H1 (cell line): Measurements from ENCODE around the gene SNAP47. TPM values are rescaled to one million over a fixed set of nuclear protein-coding genes. Genes with fewer than 3 reads are reported as not detected.

ENCODE experiments used
- CTCF ChIA-PET: fragments of 300-600 bp; sonication (Branson Sonifier 250); formaldehyde crosslinking; loops from one replicate; lab custom pipeline; 2021; ENCODE audit not compliant: partially characterized antibody; lab: Charles Lee
- POLR2A ChIA-PET: fragments of 300-600 bp; sonication (Branson Sonifier 250); formaldehyde crosslinking; loops from one replicate; lab custom pipeline; 2021; ENCODE audit warnings: inconsistent platforms; ENCODE audit not compliant: partially characterized antibody; lab: Charles Lee
- DNase-seq, 2 experiments: peaks; one replicate each; pipeline versions ENCODE4 v3.0.0 to v3.0.0-alpha.2; 2010 to 2022; ENCODE audit warnings: low spot score in 2 of 2, low read depth in 1 of 2, mixed read lengths in 1 of 2
- FAIRE-seq: peaks from 2 replicates; lab custom pipeline; 2011; peaks lifted over from hg19 to GRCh38; lab: Jason Lieb, UNC
- H2AFZ ChIP-seq: 2 replicates; pipeline ENCODE4 v1.8.1; 2012; ENCODE audit warnings: low read length, inconsistent platforms
- H2AK5ac ChIP-seq: 2 replicates; pipeline ENCODE4 v1.6.1; 2013; ENCODE audit warnings: low read depth, low read length
- H2BK120ac ChIP-seq: replicated peaks from 2 replicates; pipeline ENCODE3; 2013; ENCODE audit warnings: low read depth, low read length, inconsistent platforms
- H2BK12ac ChIP-seq: 2 replicates; pipeline ENCODE4 v1.6.1; 2013; ENCODE audit warnings: low read depth, low read length
- H2BK15ac ChIP-seq: 2 replicates; pipeline ENCODE4 v1.6.1; 2013; ENCODE audit warnings: low read length
- H2BK20ac ChIP-seq: 2 replicates; pipeline ENCODE4 v1.6.1; 2013; ENCODE audit warnings: low read length
- H2BK5ac ChIP-seq: 2 replicates; pipeline ENCODE4 v1.6.1; 2013; ENCODE audit warnings: low read depth, low read length
- H3K14ac ChIP-seq: 2 replicates; pipeline ENCODE4 v1.6.1; 2013; ENCODE audit warnings: inconsistent platforms; ENCODE audit not compliant: insufficient read length
- H3K18ac ChIP-seq: 2 replicates; pipeline ENCODE4 v1.6.1; 2013; ENCODE audit warnings: low read length; ENCODE audit errors: extremely low read depth
- H3K23ac ChIP-seq: 2 replicates; pipeline ENCODE4 v1.6.1; 2013; ENCODE audit warnings: inconsistent platforms; ENCODE audit not compliant: insufficient read length
- H3K23me2 ChIP-seq: 2 replicates; pipeline ENCODE4 v1.6.1; 2013; ENCODE audit warnings: low read depth, low read length
- H3K27ac ChIP-seq: 2 replicates; pipeline ENCODE4 v1.6.1; 2011; ENCODE audit warnings: low read depth, low read length, inconsistent platforms
- H3K27me3 ChIP-seq, 4 experiments: replicated peaks in 1 of 4; 1 replicate in 1 of 4; 2 replicates in 3 of 4; pipeline versions ENCODE4 v1.6.1 to v1.8.1; 2011 to 2013; ENCODE audit warnings: low read length in 3 of 4, mild to moderate bottlenecking in 3 of 4, inconsistent platforms in 2 of 4, mixed read lengths in 2 of 4, moderate library complexity in 1 of 4; ENCODE audit not compliant: control insufficient read depth in 3 of 4, insufficient read depth in 3 of 4; ENCODE audit errors: extremely low read depth in 1 of 4
- H3K36me3 ChIP-seq, 4 experiments: 2 replicates each; pipeline versions ENCODE4 v1.6.1 to v1.8.1; 2011 to 2013; ENCODE audit warnings: mild to moderate bottlenecking in 4 of 4, low read length in 3 of 4, moderate library complexity in 2 of 4, control low read depth in 1 of 4, inconsistent platforms in 1 of 4; ENCODE audit not compliant: insufficient read depth in 4 of 4, control insufficient read depth in 2 of 4
- H3K4ac ChIP-seq: replicated peaks from 2 replicates; pipeline ENCODE3; 2013; ENCODE audit warnings: low read length, low read depth, mixed read lengths, inconsistent platforms; ENCODE audit not compliant: insufficient read length
- H3K4me1 ChIP-seq, 4 experiments: replicated peaks in 1 of 4; 1 replicate in 1 of 4; 2 replicates in 3 of 4; pipeline versions ENCODE4 v1.6.1 to v1.8.1; 2011 to 2013; ENCODE audit warnings: low read length in 3 of 4, inconsistent platforms in 2 of 4, mixed read lengths in 1 of 4; ENCODE audit not compliant: insufficient read depth in 4 of 4, control insufficient read depth in 3 of 4
- H3K4me2 ChIP-seq, 2 experiments: 2 replicates each; pipeline versions ENCODE4 v1.6.1 to v1.8.1; 2011 to 2013; ENCODE audit warnings: low read depth in 2 of 2, low read length in 2 of 2, control low read depth in 1 of 2, inconsistent platforms in 1 of 2, mild to moderate bottlenecking in 1 of 2; ENCODE audit not compliant: insufficient read depth in 1 of 2
- H3K4me3 ChIP-seq, 4 experiments: fragments of 200-600, 300-600 bp in 1 of 4; sonication (generic), shearing (Covaris generic), sonication (Bioruptor Twin) in 1 of 4; 2 replicates each; pipeline versions ENCODE4 v1.5.1 to v1.8.1; 2011 to 2016; ENCODE audit warnings: low read length in 4 of 4, low read depth in 3 of 4, control low read depth in 2 of 4, inconsistent platforms in 2 of 4, mild to moderate bottlenecking in 2 of 4, mixed read lengths in 1 of 4, moderate library complexity in 1 of 4; ENCODE audit not compliant: insufficient read depth in 2 of 4; ENCODE audit errors: extremely low read depth in 1 of 4
- H3K56ac ChIP-seq: replicated peaks from 2 replicates; pipeline ENCODE3; 2013; ENCODE audit warnings: low read depth, mild to moderate bottlenecking, mixed read lengths, low read length, inconsistent platforms; ENCODE audit not compliant: insufficient read length
- H3K79me1 ChIP-seq: 2 replicates; pipeline ENCODE4 v1.6.1; 2013; ENCODE audit warnings: low read depth, low read length, control low read depth
- H3K79me2 ChIP-seq, 2 experiments: 2 replicates each; pipeline versions ENCODE4 v1.6.1 to v1.8.1; 2012 to 2013; ENCODE audit warnings: low read length in 2 of 2, mild to moderate bottlenecking in 2 of 2, inconsistent platforms in 1 of 2; ENCODE audit not compliant: insufficient read depth in 2 of 2, control insufficient read depth in 1 of 2
- H3K9ac ChIP-seq, 4 experiments: replicated peaks in 1 of 4; 1 replicate in 1 of 4; 2 replicates in 3 of 4; pipeline versions ENCODE4 v1.6.1 to v1.8.1; 2011 to 2013; ENCODE audit warnings: low read depth in 3 of 4, low read length in 3 of 4, control low read depth in 2 of 4, mild to moderate bottlenecking in 2 of 4, moderate library complexity in 2 of 4, inconsistent platforms in 1 of 4; ENCODE audit errors: extremely low read depth in 1 of 4
- H3K9me3 ChIP-seq, 2 experiments: 2 replicates each; pipeline versions ENCODE4 v1.6.1 to v1.8.1; 2012 to 2013; ENCODE audit warnings: mild to moderate bottlenecking in 2 of 2, moderate library complexity in 2 of 2, control low read depth in 1 of 2, inconsistent platforms in 1 of 2, low read depth in 1 of 2, low read length in 1 of 2, mixed read lengths in 1 of 2; ENCODE audit not compliant: insufficient read depth in 2 of 2
- H4K20me1 ChIP-seq, 2 experiments: replicated peaks in 1 of 2; 2 replicates each; pipeline versions ENCODE3 to v1.8.1; 2011 to 2013; ENCODE audit warnings: inconsistent platforms in 2 of 2, low read length in 2 of 2, mild to moderate bottlenecking in 1 of 2; ENCODE audit not compliant: insufficient read depth in 2 of 2, control insufficient read depth in 1 of 2
- H4K5ac ChIP-seq: 2 replicates; pipeline ENCODE4 v1.6.1; 2013; ENCODE audit warnings: low read length, low read depth, mixed read lengths, inconsistent platforms; ENCODE audit not compliant: insufficient read length
- H4K8ac ChIP-seq: 2 replicates; pipeline ENCODE4 v1.8.0; 2013; ENCODE audit warnings: mild to moderate bottlenecking, moderate library complexity, low read length, inconsistent platforms; ENCODE audit not compliant: insufficient read depth; ENCODE audit errors: extremely low read depth
- H4K91ac ChIP-seq: replicated peaks from 2 replicates; pipeline ENCODE3; 2013; ENCODE audit warnings: low read length, mixed read lengths, inconsistent platforms; ENCODE audit not compliant: insufficient read length
- EP300 ChIP-seq, 2 experiments: IDR thresholded peaks; 1 replicate in 1 of 2; 2 replicates in 1 of 2; pipeline ENCODE4 v1.6.1; 2011 to 2012; ENCODE audit warnings: low read depth in 2 of 2, low read length in 2 of 2, mild to moderate bottlenecking in 2 of 2, borderline replicate concordance in 1 of 2, inconsistent platforms in 1 of 2, moderate library complexity in 1 of 2
- TAF1 ChIP-seq: IDR thresholded peaks from 2 replicates; pipeline ENCODE4 v1.6.1; 2011; ENCODE audit warnings: mild to moderate bottlenecking, low read depth, low read length
- WGBS, 2 experiments: shearing (Covaris generic) in 1 of 2; methylation state at CpG; one replicate each; pipeline versions ENCODE4 v1.1.6 to v1.1.7; 2013 to 2015; ENCODE audit warnings: low lambda C conversion rate in 2 of 2, mixed read lengths in 2 of 2, inconsistent platforms in 1 of 2, low coverage in 1 of 2, missing lambda C conversion rate in 1 of 2; ENCODE audit not compliant: insufficient replicate concordance in 2 of 2, insufficient coverage in 1 of 2, insufficient read length in 1 of 2; ENCODE audit errors: extremely low coverage in 1 of 2, missing lambda C conversion rate in 1 of 2; 5-methylcytosine and 5-hydroxymethylcytosine counted together
- polyA plus RNA-seq, 7 experiments: library from polyadenylated mRNA; depleted of rRNA in 3 of 7; stranded (reverse) in 5 of 7; unstranded in 2 of 7; fragments of >200 nt in 5 of 7; fragments of 200-250 nt in 2 of 7; gene quantifications; 1 replicate in 5 of 7; 2 replicates in 1 of 7; 4 replicates in 1 of 7; pipeline versions ENCODE4 v1.2.1 to v1.2.3, GENCODE V29; 2011 to 2013; ENCODE audit warnings: missing spikeins in 2 of 7, mixed read lengths in 2 of 7
- total RNA-seq: library from RNA; stranded (reverse); fragmentation: NEBNext Ultra II Directional; extraction: Animal tissue kit (Norgen Biotek cat#: 25700); gene quantifications from 2 replicates; pipeline ENCODE4 v1.2.1, GENCODE V29; 2021

SNAP47 gene
- total and polyA plus RNA-seq, 2 of the 8 experiments (the other 6 are each of a cell fraction or from before 2014, with no cell fraction given) = 37.6 to 42.2 TPM

GRCh38 chr1:227709451-227709850, 25.8 kb upstream of the SNAP47 start:
- Histone ChIP-seq H3K4ac (no peak overlapping the region), H3K4me1 (no peaks in the 10 kb centered on the region), H3K4me3 (no peak overlapping the region), H3K9ac (no peak overlapping the region), H3K18ac (no peak overlapping the region), H4K91ac (no peak overlapping the region), H2BK120ac (no peak overlapping the region), H2AFZ (no peak overlapping the region), H3K27me3 (no peaks in the 10 kb centered on the region), H4K20me1 (no peaks in the 10 kb centered on the region), H2BK12ac (no peak overlapping the region), H3K56ac (no peak overlapping the region), H3K36me3 (no peaks in the 10 kb centered on the region), H3K79me1 (no peaks in the 10 kb centered on the region), H4K8ac (no peak overlapping the region), H4K5ac (no peak overlapping the region), H2BK20ac (no peak overlapping the region), H3K23me2 (no peaks in the 10 kb centered on the region), H2BK15ac (no peak overlapping the region), H3K27ac (no peak overlapping the region), H3K23ac (no peak overlapping the region), H2BK5ac (no peak overlapping the region), H3K4me2 (no peak overlapping the region), H3K9me3 (peaks cover 36 to 39% of the 10 kb centered on the region in 2 experiments), H2AK5ac (no peak overlapping the region), H3K14ac (no peak overlapping the region), H3K79me2 (no peaks in the 10 kb centered on the region)
- no peak for DNase-seq
- FAIRE-seq = no peak
- ChIA-PET CTCF (no interaction called here), POLR2A (no interaction called here)
- 76% methylated on average over 1 of the region's 1 CpG; no CpG with 5 or more reads in 1 of the 2 experiments for WGBS, 2 experiments
- TF ChIP-seq EP300 (IDR thresholded peaks at IDR 0.05; ENCODE audit: borderline replicate concordance in 1 of 2, low read depth in 2 of 2, low read length in 2 of 2) (no peak), TAF1 (no peak)
